Testis (tissue), 2 donors: ENCODE data around the gene SLC9A9.

Source experiments
- POLR2A ChIP-seq: fragments of 450-650 bp; IDR thresholded peaks from one replicate; pipeline ENCODE4 v1.6.1; 2017; ENCODE audit warnings: antibody characterized with exemption, mild to moderate bottlenecking, moderate library complexity
- TF ChIP-seq, protein P1 (sequence below), 3 experiments: fragments of 450-650 bp in 2 of 3; fragments of 200-600 bp in 1 of 3; sonication (generic) in 1 of 3; IDR thresholded peaks; one replicate each; pipeline ENCODE4 v1.5.1; 2016 to 2019; ENCODE audit warnings: antibody characterized with exemption in 3 of 3, mild to moderate bottlenecking in 2 of 3, moderate library complexity in 1 of 3

DNA sequence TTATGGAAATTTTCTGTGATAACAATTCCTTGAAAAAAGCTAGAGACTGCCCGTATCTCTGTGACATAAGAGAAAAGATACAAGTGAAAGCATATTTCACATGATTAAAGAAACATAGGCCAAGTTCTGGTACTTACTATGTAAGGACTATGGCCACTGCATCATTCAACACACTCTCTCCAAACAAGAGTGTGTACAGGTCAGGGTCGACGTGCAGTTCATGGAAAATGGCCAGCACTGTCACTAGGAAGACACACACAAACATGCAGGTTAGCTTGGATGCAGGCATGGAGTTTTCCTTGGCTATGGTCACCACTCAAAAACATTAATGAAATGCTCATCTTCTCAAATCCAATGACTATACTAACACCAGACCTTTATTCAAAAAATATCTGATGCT lies 196.2 kb downstream of the SLC9A9 start:
- TF ChIP-seq, protein P1, sequence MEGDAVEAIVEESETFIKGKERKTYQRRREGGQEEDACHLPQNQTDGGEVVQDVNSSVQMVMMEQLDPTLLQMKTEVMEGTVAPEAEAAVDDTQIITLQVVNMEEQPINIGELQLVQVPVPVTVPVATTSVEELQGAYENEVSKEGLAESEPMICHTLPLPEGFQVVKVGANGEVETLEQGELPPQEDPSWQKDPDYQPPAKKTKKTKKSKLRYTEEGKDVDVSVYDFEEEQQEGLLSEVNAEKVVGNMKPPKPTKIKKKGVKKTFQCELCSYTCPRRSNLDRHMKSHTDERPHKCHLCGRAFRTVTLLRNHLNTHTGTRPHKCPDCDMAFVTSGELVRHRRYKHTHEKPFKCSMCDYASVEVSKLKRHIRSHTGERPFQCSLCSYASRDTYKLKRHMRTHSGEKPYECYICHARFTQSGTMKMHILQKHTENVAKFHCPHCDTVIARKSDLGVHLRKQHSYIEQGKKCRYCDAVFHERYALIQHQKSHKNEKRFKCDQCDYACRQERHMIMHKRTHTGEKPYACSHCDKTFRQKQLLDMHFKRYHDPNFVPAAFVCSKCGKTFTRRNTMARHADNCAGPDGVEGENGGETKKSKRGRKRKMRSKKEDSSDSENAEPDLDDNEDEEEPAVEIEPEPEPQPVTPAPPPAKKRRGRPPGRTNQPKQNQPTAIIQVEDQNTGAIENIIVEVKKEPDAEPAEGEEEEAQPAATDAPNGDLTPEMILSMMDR (IDR thresholded peaks at IDR 0.05), result no peak
- no peak for TF ChIP-seq POLR2A
